Gastroesophageal sphincter (tissue), 3 donors: Measurements from ENCODE around the gene KISS1.

Experiments used
- CTCF ChIP-seq, 4 experiments: fragments of 200-600 bp in 2 of 4; fragments of 450-650 bp in 2 of 4; sonication (generic) in 1 of 4; IDR thresholded peaks; one replicate each; pipeline ENCODE4 v1.5.1; 2017 to 2019; ENCODE audit warnings: antibody characterized with exemption in 4 of 4, mild to moderate bottlenecking in 2 of 4, moderate library complexity in 2 of 4
- EP300 ChIP-seq: sonication (generic); formaldehyde crosslinking; IDR thresholded peaks from one replicate; pipeline ENCODE4 v1.6.1; 2017; ENCODE audit warnings: antibody characterized with exemption, mild to moderate bottlenecking
- POLR2AphosphoS5 ChIP-seq: sonication (generic); formaldehyde crosslinking; IDR thresholded peaks from one replicate; pipeline ENCODE4 v1.6.1; 2017; ENCODE audit warnings: antibody characterized with exemption

DNA sequence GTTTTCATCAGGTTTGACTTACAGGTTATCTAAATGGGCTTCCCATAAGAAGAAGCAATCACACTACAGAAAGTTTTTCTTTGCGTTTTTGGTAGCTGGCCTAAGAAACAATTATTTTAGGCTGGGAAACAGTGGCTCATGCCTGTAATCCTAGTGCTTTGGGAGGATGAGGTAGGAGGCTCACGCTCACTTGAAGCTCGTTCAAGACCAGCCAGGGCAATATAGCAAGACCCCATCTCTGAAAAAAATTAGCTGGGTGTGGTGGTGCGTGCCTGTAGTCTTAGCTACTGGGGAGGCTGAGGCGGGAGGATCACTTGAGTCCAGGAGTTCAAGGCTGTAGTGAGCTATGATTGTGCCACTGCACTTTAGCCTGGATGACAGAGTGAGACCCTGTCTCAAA is 28.6 kb downstream of the KISS1 start:
- no peak for TF ChIP-seq CTCF (IDR thresholded peaks at IDR 0.05)
- TF ChIP-seq EP300: no peak
- TF ChIP-seq POLR2AphosphoS5: no peak
